Nephron progenitor cell (in vitro differentiated cells): Measurements from ENCODE around the gene TMBIM4.

Experiments used
- DNase-seq: peaks from one replicate; pipeline ENCODE4 v3.0.0; 2021
- H3K27ac Mint-ChIP-seq: 2 replicates; pipeline ENCODE4 v1.8.0; 2021; ENCODE audit warnings: mild to moderate bottlenecking, moderate library complexity, mixed read lengths
- H3K27me3 Mint-ChIP-seq: 2 replicates; pipeline ENCODE4 v1.8.0; 2021; ENCODE audit warnings: mild to moderate bottlenecking, low read depth, mixed read lengths; ENCODE audit not compliant: poor library complexity
- H3K36me3 Mint-ChIP-seq: 2 replicates; pipeline ENCODE4 v1.8.0; 2021; ENCODE audit warnings: low read depth, mixed read lengths
- H3K4me1 Mint-ChIP-seq: 2 replicates; pipeline ENCODE4 v1.8.0; 2021; ENCODE audit warnings: mixed read lengths
- H3K4me3 Mint-ChIP-seq: 2 replicates; pipeline ENCODE4 v1.8.0; 2021; ENCODE audit warnings: mild to moderate bottlenecking, moderate library complexity, mixed read lengths
- H3K9me3 Mint-ChIP-seq: 2 replicates; pipeline ENCODE4 v1.8.0; 2021; ENCODE audit warnings: mild to moderate bottlenecking, moderate library complexity, mixed read lengths
- TF ChIP-seq, protein P1 (sequence below): fragments of 200-600 bp; sonication (generic); IDR thresholded peaks from 2 replicates; pipeline ENCODE4 v1.5.0; 2021; ENCODE audit warnings: antibody characterized with exemption

The TMBIM4 gene

DNA sequence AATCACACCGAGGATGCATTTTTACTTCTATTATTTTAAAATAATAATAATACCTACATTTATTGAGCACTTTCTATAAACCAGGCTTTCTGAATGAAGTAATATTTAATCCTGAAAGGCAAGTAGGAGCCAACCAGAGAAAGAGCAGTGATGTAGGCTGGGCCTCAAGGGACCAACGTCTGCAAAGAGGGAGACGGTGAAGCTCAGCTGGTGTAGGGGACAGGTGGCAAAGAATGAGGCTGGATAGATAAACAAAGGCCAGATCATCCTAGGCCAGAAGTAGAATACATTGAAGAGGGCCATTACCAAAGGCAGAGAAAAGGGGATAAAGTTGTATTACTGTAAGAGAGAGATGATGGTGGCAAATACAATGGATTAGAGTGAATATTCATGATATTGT is 810 bp upstream of the TMBIM4 start:
- peaks cover 42% of the 10 kb centered on the region for H3K36me3 Mint-ChIP-seq
- H3K9me3 Mint-ChIP-seq = peaks cover 79% of the 10 kb centered on the region
- peaks cover 13% of the 10 kb centered on the region for H3K4me1 Mint-ChIP-seq
- DNase-seq = no peak
- H3K4me3 Mint-ChIP-seq = peak overlapping the region; percentile 86
- H3K27ac Mint-ChIP-seq = no peak overlapping the region
- H3K27me3 Mint-ChIP-seq = no peaks in the 10 kb centered on the region
- TF ChIP-seq, protein P1, sequence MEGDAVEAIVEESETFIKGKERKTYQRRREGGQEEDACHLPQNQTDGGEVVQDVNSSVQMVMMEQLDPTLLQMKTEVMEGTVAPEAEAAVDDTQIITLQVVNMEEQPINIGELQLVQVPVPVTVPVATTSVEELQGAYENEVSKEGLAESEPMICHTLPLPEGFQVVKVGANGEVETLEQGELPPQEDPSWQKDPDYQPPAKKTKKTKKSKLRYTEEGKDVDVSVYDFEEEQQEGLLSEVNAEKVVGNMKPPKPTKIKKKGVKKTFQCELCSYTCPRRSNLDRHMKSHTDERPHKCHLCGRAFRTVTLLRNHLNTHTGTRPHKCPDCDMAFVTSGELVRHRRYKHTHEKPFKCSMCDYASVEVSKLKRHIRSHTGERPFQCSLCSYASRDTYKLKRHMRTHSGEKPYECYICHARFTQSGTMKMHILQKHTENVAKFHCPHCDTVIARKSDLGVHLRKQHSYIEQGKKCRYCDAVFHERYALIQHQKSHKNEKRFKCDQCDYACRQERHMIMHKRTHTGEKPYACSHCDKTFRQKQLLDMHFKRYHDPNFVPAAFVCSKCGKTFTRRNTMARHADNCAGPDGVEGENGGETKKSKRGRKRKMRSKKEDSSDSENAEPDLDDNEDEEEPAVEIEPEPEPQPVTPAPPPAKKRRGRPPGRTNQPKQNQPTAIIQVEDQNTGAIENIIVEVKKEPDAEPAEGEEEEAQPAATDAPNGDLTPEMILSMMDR = no peak

- Mint-ChIP-seq H3K4me1 (peaks cover 13% of the 10 kb centered on the region), H3K27ac (no peak overlapping the region), H3K27me3 (peaks cover 3% of the 10 kb centered on the region), H3K4me3 (peak overlapping the region; percentile 86), H3K9me3 (peaks cover 91% of the 10 kb centered on the region), H3K36me3 (peaks cover 59% of the 10 kb centered on the region)
- no peak for DNase-seq
- TF ChIP-seq, protein P1 = no peak
Observed at GRCh38 chr12:66168410-66168809, 1.4 kb downstream of the TMBIM4 start.

DNA sequence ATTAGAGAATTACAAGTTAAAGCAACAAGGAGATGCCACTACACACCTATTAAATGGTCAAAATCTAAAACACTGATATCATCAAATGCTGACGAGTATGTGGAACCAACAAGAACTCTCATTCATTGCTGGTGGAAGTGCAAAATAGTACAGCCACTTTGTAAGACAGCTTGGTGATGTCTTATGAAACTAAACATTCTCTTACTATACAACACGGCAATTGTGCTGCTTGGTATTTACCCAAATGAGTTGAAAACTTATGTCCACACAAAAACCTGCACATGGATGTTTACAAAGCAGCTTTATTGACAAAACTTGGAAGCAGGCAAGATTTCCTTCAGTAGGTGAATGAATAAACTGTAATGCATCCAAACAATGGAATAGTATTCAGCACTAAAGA is 3.2 kb downstream of the TMBIM4 start:
- peaks cover 3% of the 10 kb centered on the region for H3K27me3 Mint-ChIP-seq
- H3K4me1 Mint-ChIP-seq = peaks cover 13% of the 10 kb centered on the region
- no peak overlapping the region for H3K27ac Mint-ChIP-seq
- TF ChIP-seq, protein P1 = no peak
- H3K9me3 Mint-ChIP-seq = peaks cover 88% of the 10 kb centered on the region
- DNase-seq = no peak
- peaks cover 65% of the 10 kb centered on the region for H3K36me3 Mint-ChIP-seq
- H3K4me3 Mint-ChIP-seq = no peak overlapping the region

DNA sequence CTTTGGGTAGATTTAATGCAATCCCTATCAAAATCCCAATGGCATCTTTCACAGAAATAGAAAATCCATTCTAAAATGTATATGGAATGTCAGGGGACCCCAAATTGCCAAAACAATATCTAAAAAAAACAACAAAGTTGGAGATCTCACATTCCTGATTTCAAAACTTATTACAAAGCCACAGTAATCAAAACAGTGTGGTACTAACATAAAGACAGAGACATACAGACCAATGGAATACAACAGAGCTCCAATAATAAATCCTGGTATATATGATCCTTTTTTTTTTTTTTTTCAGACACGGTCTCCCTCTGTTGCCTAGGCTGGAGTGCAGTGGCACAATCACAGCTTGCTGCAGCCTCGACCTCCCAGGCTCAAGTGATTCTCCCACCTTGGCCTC is 4.7 kb downstream of the TMBIM4 start:
- Mint-ChIP-seq H3K36me3 (peaks cover 69% of the 10 kb centered on the region), H3K4me3 (no peak overlapping the region), H3K4me1 (peaks cover 13% of the 10 kb centered on the region), H3K27me3 (peaks cover 3% of the 10 kb centered on the region), H3K9me3 (peaks cover 76% of the 10 kb centered on the region), H3K27ac (no peak overlapping the region)
- no peak for DNase-seq
- TF ChIP-seq, protein P1 = no peak

DNA sequence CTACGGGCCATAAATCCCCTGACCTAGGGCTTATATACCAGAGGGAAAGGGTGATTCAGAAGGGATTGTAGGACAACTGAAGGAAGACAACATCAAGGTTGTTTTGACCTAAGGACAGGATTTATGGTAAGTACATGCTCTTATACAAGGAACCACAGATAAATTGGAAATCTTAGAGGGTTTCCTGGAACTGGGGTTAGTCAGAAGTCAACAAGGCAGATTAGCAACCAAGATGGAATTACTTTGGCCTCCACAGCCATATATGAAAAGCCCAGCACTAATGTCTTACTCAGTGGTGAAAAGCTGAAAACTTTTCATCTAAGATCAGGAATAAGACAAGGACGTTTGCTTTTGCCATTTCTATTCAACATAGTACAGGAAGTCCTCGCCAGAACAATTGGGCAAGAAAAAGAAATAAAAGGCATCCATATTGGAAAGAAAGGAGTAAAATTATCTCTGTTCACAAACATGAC is 5.4 kb downstream of the TMBIM4 start:
- H3K27ac Mint-ChIP-seq = no peak overlapping the region
- peaks cover 76% of the 10 kb centered on the region for H3K36me3 Mint-ChIP-seq

DNA sequence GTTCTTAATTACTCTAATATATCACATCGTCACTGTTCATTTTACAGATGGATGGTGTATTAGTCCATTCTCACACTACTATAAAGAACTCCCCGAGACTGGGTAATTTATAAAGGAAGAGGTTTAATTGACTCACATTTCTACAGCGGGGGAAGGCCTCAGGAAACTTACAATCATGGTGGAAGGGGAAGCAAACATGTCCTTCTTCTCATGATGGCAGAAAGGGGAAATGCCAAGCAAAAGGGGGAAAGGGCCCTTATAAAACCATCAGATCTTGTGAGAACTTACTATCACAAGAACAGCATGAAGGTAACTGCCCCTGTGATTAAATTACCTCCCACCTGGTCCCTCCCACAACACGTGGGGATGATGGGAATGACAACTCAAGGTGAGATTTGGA is 6.5 kb downstream of the TMBIM4 start:
- Mint-ChIP-seq H3K27me3 (peaks cover 3% of the 10 kb centered on the region), H3K4me1 (peaks cover 4% of the 10 kb centered on the region), H3K36me3 (peaks cover 72% of the 10 kb centered on the region), H3K27ac (no peak overlapping the region), H3K9me3 (peaks cover 62% of the 10 kb centered on the region), H3K4me3 (no peak overlapping the region)
- no peak for DNase-seq
- TF ChIP-seq, protein P1 = no peak

More for the DNA sequence above, 5.4 kb downstream of the TMBIM4 start:
- no peak for DNase-seq
- TF ChIP-seq, protein P1 = no peak
- H3K27me3 Mint-ChIP-seq = peaks cover 3% of the 10 kb centered on the region
- H3K9me3 Mint-ChIP-seq = peaks cover 72% of the 10 kb centered on the region
- peaks cover 13% of the 10 kb centered on the region for H3K4me1 Mint-ChIP-seq
- H3K4me3 Mint-ChIP-seq = no peak overlapping the region
